Measurements from ENCODE around the gene NRXN2.

DNA sequence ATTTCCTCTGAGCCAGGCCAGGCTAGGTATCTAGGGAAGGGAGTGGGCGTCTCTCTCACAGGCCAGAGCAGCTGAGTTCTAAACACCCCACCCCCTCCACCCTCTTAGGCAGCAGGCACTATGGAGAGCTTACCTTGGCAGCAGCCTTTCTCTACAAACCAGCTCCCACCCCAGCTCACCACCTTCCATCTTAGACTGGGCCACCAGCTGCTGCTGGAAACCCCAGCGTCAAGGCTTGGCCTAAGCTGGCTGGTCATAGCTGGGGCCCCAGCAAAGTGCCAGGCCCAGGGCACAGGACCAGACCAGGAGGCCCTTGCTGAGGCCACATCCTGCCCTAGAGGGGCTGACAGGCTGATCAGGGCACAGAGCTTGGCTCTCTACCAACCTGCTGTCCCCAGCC, 111.8 kb downstream of the NRXN2 start:
- TF ChIP-seq POLR2A (IDR thresholded peaks at IDR 0.05; ENCODE audit: low read length), result no peak
- TF ChIP-seq GATA1 (IDR thresholded peaks at IDR 0.05; ENCODE audit: low read depth, low read length), result no peak
